ENCODE measurements around the gene MOB1B.

DNA sequence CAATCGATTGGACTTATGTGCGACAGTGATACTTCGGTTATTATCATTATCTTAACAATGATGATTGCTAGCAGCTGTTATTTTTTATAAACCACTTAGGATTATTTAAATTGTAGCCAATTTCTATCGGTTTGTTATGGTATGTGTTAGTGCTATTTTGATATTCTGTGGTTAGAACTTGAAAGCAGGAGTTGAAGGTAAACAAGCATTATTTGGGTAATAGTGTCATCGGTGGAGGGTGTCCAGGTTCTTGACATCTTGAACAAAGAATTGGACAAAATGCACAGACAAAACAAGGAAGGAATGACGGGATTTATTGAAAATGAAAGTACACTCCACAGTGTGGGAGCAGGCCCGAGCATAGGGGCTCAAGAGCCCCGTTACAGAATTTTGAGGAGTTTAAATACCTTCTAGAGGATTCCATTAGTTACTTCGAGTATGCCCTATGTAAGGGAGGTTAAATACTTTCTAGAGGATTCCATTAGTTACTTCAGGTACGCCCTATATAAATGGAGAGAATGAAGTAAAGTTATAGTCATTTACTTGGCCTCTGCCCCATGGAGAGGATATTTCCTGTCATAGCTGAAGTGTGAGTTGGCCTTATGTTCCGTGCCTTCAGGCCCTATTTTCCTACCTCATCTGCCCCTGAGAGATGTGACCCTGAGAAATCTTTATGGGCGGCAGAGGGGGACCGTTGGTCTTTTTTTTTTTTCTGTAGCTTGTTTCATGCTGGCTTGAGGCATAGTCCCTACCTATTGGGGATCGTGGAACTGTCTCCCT lies 13.1 kb downstream of the MOB1B start:
- no peak for TF ChIP-seq POLR2A (IDR thresholded peaks at IDR 0.05)
- TF ChIP-seq, protein P1, sequence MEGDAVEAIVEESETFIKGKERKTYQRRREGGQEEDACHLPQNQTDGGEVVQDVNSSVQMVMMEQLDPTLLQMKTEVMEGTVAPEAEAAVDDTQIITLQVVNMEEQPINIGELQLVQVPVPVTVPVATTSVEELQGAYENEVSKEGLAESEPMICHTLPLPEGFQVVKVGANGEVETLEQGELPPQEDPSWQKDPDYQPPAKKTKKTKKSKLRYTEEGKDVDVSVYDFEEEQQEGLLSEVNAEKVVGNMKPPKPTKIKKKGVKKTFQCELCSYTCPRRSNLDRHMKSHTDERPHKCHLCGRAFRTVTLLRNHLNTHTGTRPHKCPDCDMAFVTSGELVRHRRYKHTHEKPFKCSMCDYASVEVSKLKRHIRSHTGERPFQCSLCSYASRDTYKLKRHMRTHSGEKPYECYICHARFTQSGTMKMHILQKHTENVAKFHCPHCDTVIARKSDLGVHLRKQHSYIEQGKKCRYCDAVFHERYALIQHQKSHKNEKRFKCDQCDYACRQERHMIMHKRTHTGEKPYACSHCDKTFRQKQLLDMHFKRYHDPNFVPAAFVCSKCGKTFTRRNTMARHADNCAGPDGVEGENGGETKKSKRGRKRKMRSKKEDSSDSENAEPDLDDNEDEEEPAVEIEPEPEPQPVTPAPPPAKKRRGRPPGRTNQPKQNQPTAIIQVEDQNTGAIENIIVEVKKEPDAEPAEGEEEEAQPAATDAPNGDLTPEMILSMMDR (IDR thresholded peaks at IDR 0.05), result no peak
- no peak for TF ChIP-seq EP300 (IDR thresholded peaks at IDR 0.05)

All from upper lobe of left lung (tissue), 4 donors.